ENCODE results near the gene IFRD2. TPM values are rescaled to one million over a fixed set of nuclear protein-coding genes. Genes with fewer than 3 reads are reported as not detected.
"Not testable (repeated sequence)": the region's sequence is repeated elsewhere in the genome, so short reads cannot be mapped to it uniquely, and the experiment has no call there.

Gene IFRD2
- total RNA-seq, 1 donor from 2014 or later: 231 TPM

DNA sequence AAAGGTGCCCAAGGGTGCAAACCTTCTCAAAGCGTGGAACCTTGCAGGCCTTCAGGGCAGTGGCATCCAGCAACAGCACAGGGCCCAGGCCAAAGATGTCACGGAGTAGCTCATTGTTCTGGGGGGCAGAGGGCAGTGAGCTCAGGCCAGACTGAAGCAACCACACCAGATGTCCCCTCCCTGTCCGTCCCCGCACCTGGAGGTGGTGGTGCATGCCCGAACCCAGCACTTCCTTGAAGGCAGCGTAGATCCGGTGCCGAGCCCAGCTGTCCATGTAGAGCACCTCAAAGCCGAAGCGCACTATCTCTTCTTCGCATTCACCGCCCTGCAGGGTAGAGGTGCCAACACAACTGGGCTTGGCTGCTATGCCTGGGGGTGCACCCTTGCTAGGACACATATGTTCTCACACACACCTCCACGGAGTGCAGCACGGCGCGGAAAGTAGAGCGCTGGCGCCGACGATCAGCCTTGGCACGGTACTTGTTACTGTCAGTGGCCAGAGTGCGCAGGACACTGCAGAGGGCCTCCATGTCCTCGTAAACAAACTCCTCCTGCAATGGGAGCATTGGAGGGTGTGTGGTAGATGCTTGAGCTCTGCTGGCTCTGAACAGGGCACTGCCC is 3.7 kb downstream of the IFRD2 start:
- DNase-seq (ENCODE audit: low spot score in 2 of 2): no peak
- Histone ChIP-seq H3K27ac (no peak overlapping the region), H3K9me3 (no peaks in the 10 kb centered on the region), H3K4me1 (peaks cover 0 to 21% of the 10 kb centered on the region in 2 donors), H3K27me3 (no peaks in the 10 kb centered on the region), H3K4me3 (no peak overlapping the region), H3K36me3 (peaks cover 25 to 35% of the 10 kb centered on the region in 2 donors)
- TF ChIP-seq, protein P1, sequence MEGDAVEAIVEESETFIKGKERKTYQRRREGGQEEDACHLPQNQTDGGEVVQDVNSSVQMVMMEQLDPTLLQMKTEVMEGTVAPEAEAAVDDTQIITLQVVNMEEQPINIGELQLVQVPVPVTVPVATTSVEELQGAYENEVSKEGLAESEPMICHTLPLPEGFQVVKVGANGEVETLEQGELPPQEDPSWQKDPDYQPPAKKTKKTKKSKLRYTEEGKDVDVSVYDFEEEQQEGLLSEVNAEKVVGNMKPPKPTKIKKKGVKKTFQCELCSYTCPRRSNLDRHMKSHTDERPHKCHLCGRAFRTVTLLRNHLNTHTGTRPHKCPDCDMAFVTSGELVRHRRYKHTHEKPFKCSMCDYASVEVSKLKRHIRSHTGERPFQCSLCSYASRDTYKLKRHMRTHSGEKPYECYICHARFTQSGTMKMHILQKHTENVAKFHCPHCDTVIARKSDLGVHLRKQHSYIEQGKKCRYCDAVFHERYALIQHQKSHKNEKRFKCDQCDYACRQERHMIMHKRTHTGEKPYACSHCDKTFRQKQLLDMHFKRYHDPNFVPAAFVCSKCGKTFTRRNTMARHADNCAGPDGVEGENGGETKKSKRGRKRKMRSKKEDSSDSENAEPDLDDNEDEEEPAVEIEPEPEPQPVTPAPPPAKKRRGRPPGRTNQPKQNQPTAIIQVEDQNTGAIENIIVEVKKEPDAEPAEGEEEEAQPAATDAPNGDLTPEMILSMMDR (IDR thresholded peaks at IDR 0.05): no peak
- intact Hi-C loops (cut with DNase I): no loop called here

DNA sequence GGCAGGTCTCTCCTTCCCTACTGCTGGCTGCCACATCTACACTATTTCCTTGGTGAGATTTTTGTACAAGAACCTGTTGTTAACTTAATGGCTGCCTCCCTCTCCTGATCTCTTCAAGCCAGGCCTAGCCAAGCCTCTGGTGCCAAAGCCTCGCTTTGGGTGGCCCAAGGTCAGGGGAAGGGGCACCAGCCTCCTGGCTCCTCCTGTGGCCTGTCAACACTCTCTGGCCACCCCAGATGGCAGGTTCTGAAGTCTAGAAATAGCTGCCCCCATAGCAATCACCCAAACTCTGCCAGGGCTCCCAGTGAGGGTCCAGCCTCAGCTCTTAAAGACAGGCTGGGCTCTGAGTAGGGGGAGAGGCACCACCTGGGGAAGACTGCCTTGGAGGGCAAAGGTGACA is 5.0 kb downstream of the IFRD2 start:
- Histone ChIP-seq H3K36me3 (peaks cover 25 to 35% of the 10 kb centered on the region in 2 donors), H3K4me1 (peaks cover 0 to 11% of the 10 kb centered on the region in 2 donors), H3K4me3 (no peak overlapping the region), H3K9me3 (no peaks in the 10 kb centered on the region), H3K27ac (no peak overlapping the region), H3K27me3 (no peaks in the 10 kb centered on the region)
- TF ChIP-seq, protein P1 (IDR thresholded peaks at IDR 0.05): no peak
- DNase-seq (ENCODE audit: low spot score in 2 of 2): no peak
- intact Hi-C loops (cut with DNase I): no loop called here

DNA sequence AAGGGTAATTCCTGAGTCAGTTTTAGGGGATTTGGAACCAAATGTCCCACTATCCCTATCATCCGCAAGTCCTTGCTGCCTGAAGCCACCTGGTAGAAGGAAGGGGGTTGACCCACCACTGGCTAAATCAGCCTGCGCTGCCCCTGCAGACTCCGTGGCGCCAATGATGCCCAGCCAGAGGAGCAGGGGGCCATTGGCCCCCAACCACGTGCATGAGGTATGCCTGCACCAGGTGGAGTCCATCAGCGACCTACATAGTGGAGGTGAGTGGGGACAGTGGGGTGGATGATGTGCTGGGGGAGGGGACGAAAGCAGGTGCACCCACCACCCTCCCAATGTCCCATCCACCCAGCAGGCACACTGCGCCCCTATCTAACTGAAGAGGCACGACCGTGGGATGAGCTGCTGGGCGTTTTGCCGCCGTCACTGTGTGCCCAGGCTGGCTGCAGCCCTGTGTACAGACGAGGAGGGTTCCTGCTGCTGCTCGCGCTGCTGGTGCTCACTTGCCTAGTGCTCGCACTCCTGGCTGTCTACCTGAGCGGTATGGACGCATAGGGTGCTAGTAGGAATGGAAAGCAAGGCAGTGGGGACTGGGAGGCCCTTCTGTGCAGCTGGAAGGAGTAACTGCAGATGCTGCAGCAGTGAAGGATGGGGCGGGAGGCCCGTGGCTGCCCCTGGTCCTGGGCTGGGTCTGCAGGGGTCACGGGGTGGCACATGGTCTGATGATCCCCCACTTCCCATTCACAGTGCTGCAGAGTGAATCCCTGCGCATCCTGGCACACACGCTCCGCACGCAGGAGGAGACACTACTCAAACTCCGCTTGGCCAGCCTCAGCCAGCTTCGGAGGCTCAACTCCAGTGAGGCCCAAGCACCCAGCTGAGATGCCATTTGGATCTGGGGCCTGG is 5.7 kb downstream of the IFRD2 start:
- Histone ChIP-seq H3K4me1 (peaks cover 0 to 10% of the 10 kb centered on the region in 2 donors), H3K9me3 (no peaks in the 10 kb centered on the region), H3K4me3 (no peak overlapping the region), H3K27me3 (no peaks in the 10 kb centered on the region), H3K27ac (no peak overlapping the region), H3K36me3 (peaks cover 25 to 35% of the 10 kb centered on the region in 2 donors)
- DNase-seq (ENCODE audit: low spot score in 2 of 2): peak in 1 of 2 donors; percentile 63
- intact Hi-C loops (cut with DNase I): no loop called here
- TF ChIP-seq, protein P1 (IDR thresholded peaks at IDR 0.05): no peak

DNA sequence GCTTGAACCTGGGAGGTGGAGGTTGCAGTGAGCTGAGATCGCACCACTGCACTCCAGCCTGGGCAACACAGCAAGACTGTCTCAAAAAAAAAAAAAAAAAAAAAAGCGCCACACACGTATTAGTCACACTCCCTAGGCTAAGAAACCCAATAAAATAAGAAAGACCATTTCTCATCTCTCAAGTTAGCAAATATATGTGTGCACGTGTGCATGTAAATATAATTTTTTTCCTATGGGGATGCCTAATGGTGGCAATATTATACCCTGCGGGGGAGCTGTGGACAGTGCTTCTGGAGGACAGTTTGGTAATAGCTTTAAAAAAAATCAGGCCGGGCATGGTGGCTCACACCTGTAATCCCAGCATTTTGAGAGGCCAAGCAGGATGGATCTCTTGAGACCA is 8.1 kb downstream of the IFRD2 start:
- intact Hi-C loops (cut with DNase I); H3K9me3 ChIP-seq; H3K4me3 ChIP-seq; H3K4me1 ChIP-seq; DNase-seq (ENCODE audit: low spot score in 2 of 2); H3K27ac ChIP-seq; H3K27me3 ChIP-seq: not testable (repeated sequence)
- peaks cover 20 to 25% of the 10 kb centered on the region in 2 donors for H3K36me3 ChIP-seq

DNA sequence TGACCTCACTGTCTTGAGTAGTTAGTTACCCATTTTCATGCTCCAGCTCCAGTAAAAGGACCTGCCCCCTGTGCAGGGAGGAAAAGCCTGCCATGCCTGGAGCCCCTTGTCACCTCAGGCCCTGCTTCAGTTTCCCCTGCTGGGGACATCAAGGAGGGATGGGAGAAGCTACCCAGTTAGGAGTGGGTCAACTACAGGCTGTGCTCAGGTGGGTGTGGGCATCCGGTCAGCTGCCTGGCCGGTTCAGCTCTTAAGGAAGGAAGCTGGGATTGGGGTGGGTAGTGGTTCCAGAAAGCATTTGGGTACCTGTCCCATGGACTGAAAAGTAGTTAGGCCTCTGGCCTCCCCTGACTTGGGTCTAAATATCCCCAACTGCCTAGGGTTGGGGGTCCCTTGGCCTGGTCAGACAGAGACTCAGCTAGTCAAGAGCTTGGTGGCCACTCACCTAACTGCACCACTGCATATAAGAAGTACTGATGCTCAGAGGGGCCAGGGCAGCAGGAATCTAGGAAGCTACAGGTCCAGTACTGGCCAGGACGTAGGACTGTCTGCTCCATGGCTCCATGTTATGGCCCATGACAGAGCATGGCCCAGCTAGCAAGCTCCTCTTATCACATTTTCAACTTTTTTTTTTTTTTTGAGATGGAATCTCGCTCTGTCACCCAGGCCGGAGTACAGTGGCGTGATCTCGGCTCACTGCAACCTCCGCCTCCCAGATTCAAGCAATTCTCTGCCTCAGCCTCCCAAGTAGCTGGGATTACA is 12.8 kb downstream of the IFRD2 start:
- intact Hi-C loops (cut with DNase I): no loop called here
- no peak overlapping the region for H3K4me3 ChIP-seq
- DNase-seq (ENCODE audit: low spot score in 2 of 2): no peak
- H3K27me3 ChIP-seq: no peaks in the 10 kb centered on the region
- peaks cover 3 to 9% of the 10 kb centered on the region in 2 donors for H3K4me1 ChIP-seq
- H3K27ac ChIP-seq: peak overlapping the region; percentile 48 to 67
- H3K36me3 ChIP-seq: peaks cover 0 to 11% of the 10 kb centered on the region in 2 donors
- no peaks in the 10 kb centered on the region for H3K9me3 ChIP-seq
- TF ChIP-seq, protein P1 (IDR thresholded peaks at IDR 0.05): no peak

All from ascending aorta (tissue), 2 donors.